Measurements from ENCODE around the gene B3GNT4.
A peak's percentile ranks its signal among the peaks of the same experiment; 100 is the strongest.
"Not testable (repeated sequence)": the region's sequence is repeated elsewhere in the genome, so short reads cannot be mapped to it uniquely, and the experiment has no call there.

The B3GNT4 gene

DNA sequence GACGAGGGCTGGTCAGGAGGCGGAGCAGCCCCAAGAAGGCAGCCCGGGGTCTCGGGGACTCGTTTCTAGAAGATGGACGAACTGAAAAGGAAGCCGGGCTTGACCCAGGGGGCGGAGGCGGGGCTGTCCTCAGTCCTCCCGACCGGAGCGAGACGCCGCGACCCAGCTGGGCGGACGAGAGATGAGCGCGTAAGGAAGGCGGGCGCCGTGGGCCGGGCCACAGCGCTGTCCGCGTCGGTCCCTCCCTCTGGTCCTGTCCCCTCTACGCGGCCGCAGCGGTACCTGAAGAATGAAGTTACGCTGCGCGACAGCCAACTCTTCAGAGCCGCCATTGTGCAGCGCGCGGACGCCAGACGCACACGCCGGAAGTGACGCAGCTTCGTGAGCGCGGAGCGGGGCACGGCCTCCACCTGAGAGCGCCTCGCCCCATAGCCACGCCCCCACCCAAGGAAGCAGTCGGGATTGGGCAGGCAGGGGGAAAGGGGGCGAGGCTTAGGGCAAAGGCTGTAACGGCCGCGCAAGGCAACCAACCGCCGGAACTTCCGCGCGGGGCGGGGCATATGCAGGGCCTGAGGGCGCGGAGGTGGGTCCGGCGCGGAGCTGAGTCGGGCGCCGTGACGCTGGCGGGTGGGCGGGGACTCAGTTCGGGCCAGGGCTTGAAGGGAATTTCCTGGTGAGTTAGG is 22.3 kb downstream of the B3GNT4 start, which contains the start of gene DIABLO:
Gene DIABLO, minus strand, starts transcription at position 370 of the 683 bp plus-strand sequence. Its CDS starts 38 bp downstream, at position 332.
- peak; percentile 100 for DNase-seq

DNA sequence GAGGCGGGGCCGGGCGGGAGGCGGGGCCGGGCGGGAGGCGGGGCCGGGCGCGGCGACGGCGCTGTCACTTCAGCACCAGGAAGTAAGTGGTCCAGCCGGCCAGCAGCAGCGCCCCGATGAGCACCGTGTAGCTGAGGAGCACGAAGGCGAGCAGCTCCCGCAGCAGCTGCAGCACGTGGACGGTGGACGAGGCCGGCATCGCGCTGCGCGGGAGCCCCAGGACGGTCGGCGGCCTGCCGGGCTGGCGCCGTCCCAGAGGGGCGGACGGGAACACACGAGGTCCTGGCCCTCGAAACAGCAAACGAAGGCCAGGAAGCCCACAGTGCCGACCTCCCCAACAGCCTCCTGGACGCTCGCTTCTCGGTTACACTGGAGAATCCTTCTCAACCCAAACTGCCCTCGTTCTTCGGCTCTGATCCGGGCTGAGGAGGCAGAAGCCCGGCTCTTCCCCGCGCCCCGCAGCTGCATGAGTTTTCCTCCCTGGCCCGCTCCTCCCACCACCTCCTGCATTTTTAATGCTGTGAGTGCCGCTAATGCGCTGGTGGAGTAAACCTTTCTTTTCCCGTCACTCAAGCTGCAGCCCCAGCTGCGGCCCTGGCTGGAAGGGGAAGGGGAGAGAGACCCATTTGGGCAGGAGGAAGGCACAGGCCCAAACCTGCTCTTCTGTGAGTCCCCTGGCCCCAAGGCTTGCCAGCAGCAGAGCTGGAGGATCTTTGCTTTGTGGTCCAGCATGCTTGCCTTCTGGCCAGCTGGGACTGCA is 23.0 kb downstream of the B3GNT4 start:
- no peak for DNase-seq

DNA sequence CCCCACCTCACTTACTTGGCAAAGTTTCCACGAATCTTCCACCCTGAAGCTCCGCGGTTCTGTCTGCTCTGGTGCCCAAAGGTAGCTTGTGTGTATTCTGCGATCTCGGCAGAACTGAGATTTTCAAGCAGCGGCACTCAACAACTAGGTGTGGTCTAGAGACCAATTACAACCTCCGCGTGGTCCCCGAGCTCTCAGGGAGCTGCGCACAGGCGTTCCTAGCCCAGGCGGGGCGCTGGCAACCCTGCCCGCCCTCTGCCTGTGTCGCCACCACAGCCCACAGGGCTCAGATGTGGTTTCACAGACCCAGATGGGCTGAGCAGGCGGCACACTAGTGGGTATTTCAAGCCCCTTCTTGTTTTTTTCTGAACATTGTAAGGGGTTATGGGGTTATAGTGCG is 23.8 kb downstream of the B3GNT4 start:
- DNase-seq, result no peak

DNA sequence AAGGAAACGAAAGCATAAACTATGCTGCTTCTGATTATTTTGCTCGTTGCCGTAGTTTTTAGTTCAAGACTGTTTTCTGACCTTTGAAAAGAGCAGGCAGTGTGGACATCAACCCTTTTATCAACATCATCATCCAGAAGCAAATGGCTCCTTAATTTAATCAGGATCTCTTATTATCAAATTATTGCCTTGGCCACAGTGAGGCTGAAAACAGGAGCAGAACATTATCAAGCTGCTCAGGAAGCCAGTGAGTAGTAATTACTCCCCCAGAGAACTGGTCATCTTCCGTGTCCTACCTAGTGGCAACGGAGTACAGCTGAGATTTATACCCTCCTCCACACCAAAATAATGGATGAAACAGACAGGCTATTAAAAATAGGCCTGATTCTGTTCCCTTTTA is 24.6 kb downstream of the B3GNT4 start:
- no peak for DNase-seq

DNA sequence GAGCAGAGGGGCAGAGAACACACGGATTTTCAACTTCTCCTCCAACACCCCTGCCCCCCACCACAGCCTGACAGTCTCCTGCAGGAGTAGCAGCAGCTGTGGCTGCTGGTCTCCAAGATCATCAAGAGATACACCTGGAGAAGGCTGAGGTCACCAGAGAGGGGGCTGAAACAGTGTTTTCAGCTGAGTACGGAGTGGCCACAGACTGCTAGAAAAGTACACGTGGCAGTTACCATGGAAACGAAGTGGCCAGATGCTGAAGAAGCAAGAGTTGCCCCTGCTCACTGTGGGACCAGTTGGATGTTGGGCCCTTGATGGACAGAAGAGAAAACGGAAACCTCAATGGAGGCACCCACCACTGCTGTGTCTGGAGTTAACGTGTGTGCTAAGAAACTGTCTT is 27.3 kb downstream of the B3GNT4 start:
- no peak for DNase-seq

DNA sequence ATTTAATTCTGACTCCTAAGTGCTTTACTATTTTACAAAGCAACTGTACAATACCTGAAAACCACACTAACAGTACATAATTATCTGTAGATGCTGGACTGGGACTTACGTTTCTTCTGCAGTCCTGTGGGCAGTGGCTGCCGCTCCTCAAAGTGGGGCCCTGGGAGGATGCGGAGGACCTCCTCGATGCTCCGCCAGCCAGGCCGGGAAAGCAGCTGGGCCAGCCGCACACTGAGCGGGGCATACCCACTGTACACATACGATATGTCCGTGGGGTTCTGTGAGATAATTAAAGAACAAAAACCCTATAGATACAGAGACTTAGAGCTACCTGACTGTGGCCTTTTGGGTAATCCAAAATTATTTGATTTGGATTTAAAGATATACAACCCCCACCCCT is 29.2 kb downstream of the B3GNT4 start:
- no peak for DNase-seq

DNA sequence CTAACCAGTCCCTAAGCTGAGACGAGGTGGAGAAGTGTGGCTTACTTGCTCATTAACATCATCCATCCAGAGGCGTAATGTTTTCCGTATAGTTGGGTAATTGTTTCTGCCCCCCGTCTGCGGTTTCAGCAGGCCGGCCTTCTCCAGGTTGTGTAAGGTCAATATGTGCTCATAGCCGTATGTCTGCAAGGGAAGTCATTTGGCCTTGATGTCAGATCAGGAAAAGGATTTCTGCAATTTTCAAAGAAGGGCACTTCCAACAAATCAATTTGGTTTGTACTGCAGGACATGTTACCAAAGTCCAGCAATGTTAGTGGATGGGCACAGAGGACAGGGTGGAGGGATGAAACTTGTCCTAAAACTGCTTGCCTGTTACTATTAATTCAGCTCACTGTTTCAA is 32.2 kb downstream of the B3GNT4 start:
- DNase-seq, result no peak

DNA sequence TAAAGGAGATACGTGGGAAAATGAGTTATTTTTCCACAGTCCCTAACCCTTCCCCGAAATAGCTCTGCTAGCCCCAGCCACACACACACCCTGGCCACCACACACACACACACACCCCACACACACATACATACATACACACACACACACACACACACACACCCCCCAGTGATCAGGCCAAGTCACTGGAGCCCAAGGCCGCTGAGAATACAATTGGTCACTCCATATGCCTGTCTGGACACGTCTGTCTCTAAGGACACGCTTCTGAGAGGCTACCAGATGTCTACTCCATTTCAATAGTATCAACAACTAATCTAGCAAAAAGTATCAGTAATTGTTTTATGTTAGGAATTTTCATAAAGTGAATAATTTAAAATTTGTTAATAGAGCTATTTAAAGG is 35.4 kb downstream of the B3GNT4 start:
- no peak for DNase-seq

DNA sequence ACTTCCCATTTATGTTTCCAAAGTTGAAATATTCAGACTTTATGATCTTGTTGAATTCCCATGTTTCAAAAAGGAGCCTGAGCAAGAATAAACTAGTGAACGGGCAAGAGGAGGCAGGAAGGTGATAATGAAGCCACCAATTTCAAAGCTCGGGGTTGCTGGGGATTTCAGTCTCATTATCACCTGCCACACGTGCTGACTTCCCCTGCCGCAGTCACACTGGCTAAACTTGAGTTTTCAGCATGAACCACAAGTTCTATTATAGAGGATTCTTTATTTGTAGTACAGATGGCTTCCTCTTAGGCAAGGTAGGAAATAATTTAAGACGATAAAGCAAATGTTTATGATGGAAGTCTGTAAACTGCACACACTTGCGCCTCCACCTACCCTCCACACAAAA is 40.5 kb downstream of the B3GNT4 start:
- DNase-seq, result no peak

DNA sequence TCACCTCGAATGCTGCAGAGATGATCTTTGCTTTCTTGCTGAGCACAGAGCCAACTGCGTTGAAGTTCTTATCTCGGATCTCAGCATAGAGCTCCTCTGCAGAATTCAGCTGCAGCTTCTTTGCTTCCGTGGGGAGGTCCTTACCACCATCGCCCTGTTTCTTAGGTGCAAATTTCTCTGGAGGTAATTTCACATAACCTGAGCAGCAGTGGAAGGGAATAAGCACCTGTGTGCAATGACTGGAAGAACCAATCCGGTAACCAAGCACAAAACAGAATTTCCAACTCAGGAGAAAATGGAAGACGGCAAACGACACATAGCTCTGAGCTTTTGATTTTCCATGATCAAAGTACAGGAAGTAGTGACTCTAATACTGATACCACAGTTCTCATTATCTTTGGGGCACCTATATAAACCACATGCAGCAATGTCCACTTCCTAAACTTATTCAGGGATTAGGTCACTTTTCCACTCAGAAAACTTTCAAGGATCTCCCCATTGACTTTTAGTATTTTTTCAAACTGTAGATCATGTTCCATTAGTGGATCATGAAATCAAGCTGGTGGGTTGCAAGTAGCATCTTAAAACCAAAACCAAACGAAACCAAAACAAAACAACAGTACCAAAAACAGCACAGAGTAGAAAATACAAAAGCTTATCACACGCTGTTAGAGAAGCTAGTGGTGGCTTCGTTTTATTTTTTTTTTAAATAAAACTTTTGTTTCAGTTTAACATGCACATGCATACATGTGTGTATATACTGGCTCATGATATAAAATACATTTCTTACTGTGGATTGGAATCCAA is 41.3 kb downstream of the B3GNT4 start:
- DNase-seq, result no peak

DNA sequence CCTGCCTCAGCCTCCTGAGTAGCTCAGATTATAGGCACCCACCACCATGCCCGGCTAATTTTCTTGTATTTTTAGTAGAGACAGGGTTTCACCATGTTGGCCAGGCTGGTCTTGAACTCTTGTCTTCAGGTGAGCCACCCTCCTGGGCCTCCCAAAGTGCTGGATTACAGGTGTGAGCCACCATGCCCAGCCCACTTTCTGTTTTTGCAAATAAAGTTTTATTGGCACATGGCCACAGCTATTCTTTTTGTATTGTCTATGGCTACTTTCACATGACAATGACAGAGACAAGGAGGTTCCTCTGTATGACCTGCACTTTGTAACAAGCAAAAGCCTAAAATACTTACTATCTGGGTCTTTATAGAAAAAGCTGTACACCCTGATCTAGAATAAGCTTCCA is 42.0 kb downstream of the B3GNT4 start:
- DNase-seq, result no peak

DNA sequence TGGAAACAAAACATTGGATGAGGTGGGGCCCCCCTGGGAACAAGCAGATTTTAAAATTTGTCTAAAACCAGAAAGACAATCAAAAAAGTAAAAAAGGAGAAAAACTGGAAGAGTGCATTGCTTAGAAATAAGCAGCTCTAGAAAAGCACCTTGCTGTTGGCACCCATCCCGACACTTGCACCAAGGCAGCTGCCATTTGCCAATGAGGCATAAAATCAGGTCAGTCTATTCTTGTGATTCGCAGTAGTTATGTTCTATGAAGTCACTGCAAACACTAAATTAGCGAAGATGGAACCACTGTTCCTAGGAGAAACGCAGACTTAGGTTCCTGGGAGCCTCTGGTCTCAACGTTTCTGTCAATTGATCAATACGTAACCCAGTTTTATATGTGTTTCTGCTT is 46.5 kb downstream of the B3GNT4 start:
- DNase-seq, result no peak

DNA sequence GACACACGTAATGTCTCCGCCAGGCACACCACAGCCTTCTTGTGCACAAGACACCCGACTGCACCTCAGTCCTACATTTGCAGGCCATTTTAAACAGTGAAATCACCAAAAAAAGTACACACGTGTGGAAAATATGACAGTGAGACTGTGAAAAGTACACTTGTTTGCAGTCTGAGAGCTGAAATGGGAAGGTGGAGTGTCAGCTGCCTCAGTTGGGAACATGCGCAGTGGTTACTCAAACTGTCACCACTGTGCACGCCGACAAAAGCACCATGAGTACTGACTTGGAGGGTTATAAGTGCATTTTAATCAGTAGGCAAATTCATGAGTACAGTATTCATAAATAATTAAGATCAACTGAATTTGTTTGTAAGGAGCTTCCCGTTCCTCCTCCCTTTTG is 47.0 kb downstream of the B3GNT4 start:
- DNase-seq, result no peak

DNA sequence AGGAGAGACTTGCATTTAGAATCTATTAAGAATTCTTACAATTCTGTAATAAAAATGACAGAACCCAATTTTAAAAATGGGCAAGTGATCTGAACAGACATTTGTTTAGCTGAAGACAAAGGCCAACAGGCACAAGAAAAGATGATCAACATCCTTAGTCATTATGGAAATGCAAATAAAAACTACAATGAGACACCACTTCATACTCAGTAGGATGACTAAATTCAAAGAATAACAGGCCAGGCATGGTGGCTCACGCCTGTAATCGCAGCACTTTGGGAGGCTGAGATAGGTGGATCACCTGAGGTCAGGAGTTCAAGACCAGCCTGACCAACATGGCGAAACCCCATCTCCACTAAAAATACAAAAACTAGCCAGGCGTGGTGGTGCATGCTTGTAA is 55.0 kb downstream of the B3GNT4 start:
- not testable (repeated sequence) for DNase-seq

Data from islet precursor cell (in vitro differentiated cells).